Activated CD4-positive, alpha-beta T cell treated with anti-CD3 and anti-CD28 coated beads, Interleukin-2, amount 50 U/mL, for 16 hours (primary cell): ENCODE data around the gene DLG3.
A peak's percentile ranks its signal among the peaks of the same experiment; 100 is the strongest.
"Not testable (repeated sequence)": the region's sequence is repeated elsewhere in the genome, so short reads cannot be mapped to it uniquely, and the experiment has no call there.

ENCODE experiments used
- DNase-seq: peaks from one replicate; pipeline ENCODE4 v3.0.0-alpha.2; 2020

Gene DLG3

DNA sequence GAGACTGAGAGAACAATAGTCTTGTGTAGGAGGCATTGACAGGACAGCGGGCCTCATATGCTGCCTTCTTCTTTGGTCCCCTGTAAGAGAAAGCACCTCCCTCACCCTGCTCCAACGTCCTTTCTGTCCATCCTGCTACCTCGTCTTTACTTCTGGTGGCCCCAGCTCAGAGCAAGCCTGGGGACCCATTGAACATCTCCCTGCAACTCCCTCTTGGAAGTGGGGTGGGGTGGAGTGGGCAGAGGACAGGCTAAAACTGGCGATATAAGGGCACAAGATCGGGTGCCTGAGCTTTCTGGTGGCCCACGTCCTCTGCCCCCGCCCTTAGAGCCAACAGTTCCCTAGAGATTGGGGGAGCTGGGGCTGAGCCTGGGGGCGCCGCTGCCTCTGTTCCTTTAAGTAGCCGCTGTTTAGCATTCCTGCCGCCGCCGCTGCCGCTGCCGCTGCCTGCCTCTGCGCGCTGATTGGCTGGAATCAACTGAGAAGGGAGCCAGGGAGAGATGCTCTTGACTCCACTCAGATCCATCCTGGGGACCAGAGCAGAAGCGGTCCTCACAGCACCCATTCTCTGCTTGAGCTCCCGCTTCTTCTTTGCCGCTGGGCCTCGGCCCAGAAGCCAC, at the start of gene DLG3:
DLG3 (plus strand) TSS at position 510 of the 620 bp plus-strand sequence. CDS start 367 bp downstream, outside the sequence.
- DNase-seq, result no peak

DNA sequence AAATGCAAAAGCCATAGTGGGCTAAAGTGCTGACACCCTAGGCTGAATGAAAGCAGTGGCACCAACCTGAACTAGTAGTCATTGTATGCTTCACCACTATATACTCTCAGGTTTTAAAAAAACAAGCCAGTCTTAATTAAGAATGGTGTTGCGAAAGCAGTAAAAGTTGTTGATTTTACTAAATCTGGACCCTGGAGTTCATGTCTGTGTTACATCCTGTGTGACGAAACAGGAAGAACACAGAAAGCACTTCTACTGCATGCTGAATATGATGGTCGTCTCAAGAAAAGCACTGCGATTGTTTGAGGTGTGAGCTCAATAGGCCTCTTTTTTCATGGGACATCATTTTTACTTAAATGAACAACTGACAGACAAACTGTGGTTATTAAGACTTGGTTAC, 45.7 kb upstream of the DLG3 start:
- peak; percentile 10 for DNase-seq

GRCh38 chrX:70400181-70400580, 44.5 kb upstream of the DLG3 start:
- not testable (repeated sequence) for DNase-seq

- no peak for DNase-seq
Measured at GRCh38 chrX:70402721-70403120, 41.9 kb upstream of the DLG3 start.

- no peak for DNase-seq
Measured at GRCh38 chrX:70405003-70405402, 39.6 kb upstream of the DLG3 start.

GRCh38 chrX:70410921-70411320, 33.7 kb upstream of the DLG3 start:
- no peak for DNase-seq

DNA sequence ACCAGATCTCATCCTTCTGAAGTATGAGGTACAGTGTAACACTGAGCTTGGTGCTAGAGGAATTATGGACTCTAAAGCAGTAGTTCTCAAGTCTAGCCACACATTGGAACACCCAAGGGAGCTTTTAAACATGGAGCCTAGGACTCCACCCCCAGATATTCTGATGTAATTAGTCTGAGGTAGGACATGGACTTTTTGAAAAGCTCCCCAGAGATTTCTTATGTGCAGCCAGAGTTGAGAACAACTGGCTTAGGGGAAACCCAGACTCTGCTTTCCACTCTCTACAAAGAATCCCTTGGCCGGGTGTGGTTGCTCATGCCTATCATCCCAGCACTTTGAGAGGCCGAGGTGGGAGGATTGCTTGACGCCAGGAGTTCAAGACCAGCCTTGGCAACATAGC, 33.2 kb upstream of the DLG3 start:
- DNase-seq, result no peak

- DNase-seq, result no peak
Measured at GRCh38 chrX:70421618-70422017, 23.0 kb upstream of the DLG3 start.

- no peak for DNase-seq
Measured at GRCh38 chrX:70422851-70423341, 21.7 kb upstream of the DLG3 start, which contains the start of gene GDPD2. Gene GDPD2, plus strand, starts transcription at chrX:70423314. Its CDS starts 1,671 bp downstream, at chrX:70424985.

- no peak for DNase-seq
Measured at GRCh38 chrX:70423936-70424675, 20.5 kb upstream of the DLG3 start.

DNA sequence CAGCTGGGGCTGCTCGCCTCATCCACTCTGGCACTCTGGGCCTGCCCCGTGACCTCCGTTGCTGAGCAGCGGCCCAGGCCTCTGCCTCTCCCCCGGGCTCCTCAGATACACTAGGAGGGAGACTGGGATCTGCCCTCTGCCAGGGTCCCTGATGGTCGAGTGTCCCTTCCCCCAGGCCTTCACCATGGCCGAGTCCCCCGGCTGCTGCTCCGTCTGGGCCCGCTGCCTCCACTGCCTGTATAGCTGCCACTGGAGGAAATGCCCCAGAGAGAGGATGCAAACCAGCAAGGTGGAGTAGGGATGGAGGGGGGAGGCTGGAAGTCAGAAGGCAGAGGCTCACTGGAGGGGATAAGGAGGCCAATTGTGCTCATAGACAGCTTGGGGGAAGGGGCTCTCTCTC, 19.8 kb upstream of the DLG3 start:
- DNase-seq, result no peak

DNA sequence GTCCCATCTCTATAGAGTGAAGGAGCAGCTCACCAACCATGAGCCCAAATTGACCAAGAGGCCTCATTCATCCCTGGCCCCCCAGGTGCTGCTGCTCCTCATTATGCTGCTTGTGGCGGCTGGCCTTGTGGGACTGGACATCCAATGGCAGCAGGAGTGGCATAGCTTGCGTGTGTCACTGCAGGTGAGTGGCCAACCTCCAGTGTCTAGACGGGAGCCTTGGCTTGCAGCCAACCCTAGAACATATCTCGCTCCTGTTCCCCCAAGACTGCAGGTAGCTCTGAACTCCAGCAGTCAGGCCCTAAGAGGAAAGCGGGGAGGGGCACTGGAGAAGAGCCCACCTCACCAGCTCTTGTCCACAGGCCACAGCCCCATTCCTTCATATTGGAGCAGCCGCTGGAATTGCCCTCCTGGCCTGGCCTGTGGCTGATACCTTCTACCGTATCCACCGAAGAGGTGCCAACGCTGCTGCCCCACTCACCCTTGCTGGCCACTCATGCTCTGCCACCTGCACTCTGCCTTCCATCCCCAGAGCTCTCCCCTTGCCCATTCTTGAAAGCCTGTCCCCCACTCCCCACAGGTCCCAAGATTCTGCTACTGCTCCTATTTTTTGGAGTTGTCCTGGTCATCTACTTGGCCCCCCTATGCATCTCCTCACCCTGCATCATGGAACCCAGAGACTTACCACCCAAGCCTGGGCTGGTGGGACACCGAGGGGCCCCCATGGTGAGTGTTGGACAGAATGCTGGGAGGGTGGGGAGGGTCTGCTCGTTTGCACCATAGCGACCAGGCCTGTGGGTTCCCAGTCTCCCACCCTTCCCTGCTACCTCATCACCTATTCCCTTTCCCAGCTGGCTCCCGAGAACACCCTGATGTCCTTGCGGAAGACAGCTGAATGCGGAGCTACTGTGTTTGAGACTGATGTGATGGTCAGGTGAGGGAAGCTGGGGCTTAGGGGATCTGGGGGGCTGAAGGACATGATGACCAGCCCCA, 18.1 kb upstream of the DLG3 start:
- no peak for DNase-seq

DNA sequence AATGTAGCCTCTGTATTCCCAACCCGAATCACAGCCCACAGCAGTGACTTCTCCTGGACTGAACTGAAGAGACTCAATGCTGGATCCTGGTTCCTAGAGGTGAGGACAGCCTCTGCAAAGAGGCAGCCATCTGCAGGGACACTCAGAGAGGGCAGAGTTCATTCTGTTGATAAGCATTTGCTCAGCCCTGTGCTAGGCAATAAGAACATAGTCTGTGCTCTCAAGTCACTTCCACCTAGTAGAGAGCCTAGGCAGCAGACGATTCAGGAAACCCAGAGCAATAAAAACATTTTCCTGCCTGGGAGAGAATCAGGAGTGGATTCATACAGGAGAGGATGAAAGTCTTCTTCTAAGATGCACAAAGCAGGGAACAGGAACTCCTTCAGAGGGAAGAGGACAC, 17.3 kb upstream of the DLG3 start:
- no peak for DNase-seq

DNA sequence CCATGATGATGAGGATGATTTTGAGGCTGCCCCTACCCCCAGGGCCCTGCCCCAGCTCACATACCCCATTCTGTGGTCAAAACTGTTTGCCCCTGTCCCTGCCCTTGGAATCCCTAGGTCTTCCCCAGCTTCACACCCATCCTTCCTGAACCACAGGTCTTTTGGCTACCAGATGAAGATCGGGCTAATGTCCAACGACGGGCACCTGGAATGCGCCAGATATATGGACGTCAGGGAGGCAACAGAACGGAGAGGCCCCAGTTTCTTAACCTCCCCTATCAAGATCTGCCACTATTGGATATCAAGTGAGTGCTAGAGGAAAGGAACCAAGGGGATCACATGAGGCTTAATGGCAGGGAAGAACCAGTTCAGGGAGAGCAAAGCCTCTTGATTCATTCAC, 14.9 kb upstream of the DLG3 start:
- DNase-seq, result no peak

- no peak for DNase-seq
Measured at GRCh38 chrX:70432936-70433847, 11.4 kb upstream of the DLG3 start.

GRCh38 chrX:70433848-70434351, 10.7 kb upstream of the DLG3 start:
- peak; percentile 65 for DNase-seq

GRCh38 chrX:70434352-70434866, 10.2 kb upstream of the DLG3 start:
- DNase-seq, result peak; percentile 73

GRCh38 chrX:70434914-70435586, 9.6 kb upstream of the DLG3 start:
- no peak for DNase-seq

DNA sequence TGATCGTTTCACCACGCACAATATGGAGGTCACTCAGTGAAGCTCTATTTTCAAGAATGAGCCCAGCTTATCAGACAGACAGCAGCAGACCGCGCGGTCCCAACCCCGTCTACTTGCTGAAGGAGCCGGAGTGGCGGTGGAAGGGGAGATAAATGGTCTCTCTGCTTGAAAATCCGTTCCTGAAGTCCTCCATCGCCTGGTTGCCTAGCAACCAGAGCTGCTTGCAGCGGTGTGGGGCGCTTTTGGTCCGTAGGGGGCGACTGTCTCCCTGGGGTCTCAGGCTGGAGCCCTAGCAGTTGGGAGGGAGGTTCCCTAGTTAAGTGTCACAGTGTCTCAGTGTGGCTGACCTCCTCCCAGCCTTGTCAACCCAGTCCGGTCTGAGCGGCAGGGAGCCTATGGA, 8.3 kb upstream of the DLG3 start:
- no peak for DNase-seq

DNA sequence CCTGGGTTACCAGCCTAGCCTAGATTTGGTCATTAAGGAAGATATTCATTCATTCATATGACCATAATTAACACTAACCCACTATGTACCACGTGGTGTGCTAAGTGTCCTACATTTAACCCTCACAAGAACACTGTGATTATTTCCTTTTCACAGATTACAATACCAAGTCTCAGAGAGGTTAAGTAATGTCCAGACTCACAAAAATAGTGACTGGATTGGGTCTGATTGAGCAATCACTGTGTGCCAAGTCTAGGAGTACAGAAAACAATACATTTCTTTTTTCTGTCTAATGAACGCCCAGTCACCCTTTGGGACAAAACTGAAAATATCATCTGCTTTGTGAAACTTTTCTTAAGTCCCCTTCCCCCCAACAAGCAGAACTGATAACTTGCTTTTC, 7.6 kb upstream of the DLG3 start:
- DNase-seq, result no peak
